ENCODE measurements around the gene CD274. TPM values are rescaled to one million over a fixed set of nuclear protein-coding genes. Genes with fewer than 3 reads are reported as not detected.
A peak's percentile ranks its signal among the peaks of the same experiment; 100 is the strongest.

CD274 gene
- total and polyA plus RNA-seq, 7 experiments from 2014 or later = 2.0 to 38.7 (median 6.6) TPM

DNA sequence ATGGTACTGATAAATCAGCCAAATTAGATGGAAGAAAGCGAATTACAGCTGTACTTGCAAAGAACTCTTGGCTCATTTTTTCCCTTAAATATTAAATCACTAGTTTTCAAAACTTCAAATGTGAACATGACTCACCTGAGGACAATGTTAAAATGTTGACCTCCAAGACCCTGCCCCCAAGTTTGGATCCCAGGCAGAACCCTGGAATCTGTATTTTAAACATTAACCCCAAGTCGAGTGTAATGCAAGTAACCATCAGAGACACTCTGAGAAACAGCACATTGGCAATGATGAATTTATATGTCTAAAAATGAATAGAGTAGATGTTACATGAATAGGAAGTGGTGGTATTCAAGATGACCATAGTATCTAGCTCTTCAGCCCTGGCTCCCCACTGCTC is 2.3 kb upstream of the CD274 start:
- Mint-ChIP-seq H3K4me1 (peaks cover 32 to 54% (median 51%) of the 10 kb centered on the region in 7 donors), H3K27me3 (no peaks in the 10 kb centered on the region), H3K9me3 (peaks cover 0 to 6% (median 0%) of the 10 kb centered on the region in 11 donors), H3K36me3 (peaks cover 0 to 24% (median 0%) of the 10 kb centered on the region in 5 donors), H3K27ac (peak overlapping the region; percentile 31 to 99 (median 84)), H3K4me3 (peak overlapping the region in 2 of 10 donors; percentile 15 to 47)
- H3K9me3 ChIP-seq (ENCODE audit: control insufficient read depth in 2 of 3, low read length in 3 of 3) = no peaks in the 10 kb centered on the region
- CTCF ChIA-PET = interaction anchor here (3.5 kb wide), 1 partner anchor 140 kb away, joined by 83 read pairs; no protein-coding TSS in a partner anchor
- H3K27ac ChIP-seq (ENCODE audit: low read depth, low read length) = no peak overlapping the region
- no peak for DNase-seq
- intact Hi-C loops (cut with micrococcal nuclease) = loop anchor here in 1 of 2 donors (10.0 kb wide), 1 partner anchor 363 kb away; no protein-coding TSS in a partner anchor
- H3K4me3 ChIP-seq (ENCODE audit: low read length) = no peak overlapping the region
- POLR2A ChIA-PET = interaction anchor here (3.1 to 3.6 kb wide), 3 partner anchors 9 to 140 kb away, joined by 23 to 82 read pairs (median 73); partner anchors contain the start of gene PLGRKT
- no peaks in the 10 kb centered on the region for H3K36me3 ChIP-seq (ENCODE audit: control insufficient read depth in 2 of 3, insufficient read depth in 3 of 3, low read length in 3 of 3)
- no peaks in the 10 kb centered on the region for H3K27me3 ChIP-seq (ENCODE audit: control insufficient read depth in 2 of 2, insufficient read depth in 2 of 2, low read length in 2 of 2)
- H3K4me1 ChIP-seq (ENCODE audit: control insufficient read depth in 2 of 2, insufficient read depth in 2 of 2, low read length in 2 of 2) = peaks cover 0 to 11% of the 10 kb centered on the region in 2 donors
- no peak for ATAC-seq

DNA sequence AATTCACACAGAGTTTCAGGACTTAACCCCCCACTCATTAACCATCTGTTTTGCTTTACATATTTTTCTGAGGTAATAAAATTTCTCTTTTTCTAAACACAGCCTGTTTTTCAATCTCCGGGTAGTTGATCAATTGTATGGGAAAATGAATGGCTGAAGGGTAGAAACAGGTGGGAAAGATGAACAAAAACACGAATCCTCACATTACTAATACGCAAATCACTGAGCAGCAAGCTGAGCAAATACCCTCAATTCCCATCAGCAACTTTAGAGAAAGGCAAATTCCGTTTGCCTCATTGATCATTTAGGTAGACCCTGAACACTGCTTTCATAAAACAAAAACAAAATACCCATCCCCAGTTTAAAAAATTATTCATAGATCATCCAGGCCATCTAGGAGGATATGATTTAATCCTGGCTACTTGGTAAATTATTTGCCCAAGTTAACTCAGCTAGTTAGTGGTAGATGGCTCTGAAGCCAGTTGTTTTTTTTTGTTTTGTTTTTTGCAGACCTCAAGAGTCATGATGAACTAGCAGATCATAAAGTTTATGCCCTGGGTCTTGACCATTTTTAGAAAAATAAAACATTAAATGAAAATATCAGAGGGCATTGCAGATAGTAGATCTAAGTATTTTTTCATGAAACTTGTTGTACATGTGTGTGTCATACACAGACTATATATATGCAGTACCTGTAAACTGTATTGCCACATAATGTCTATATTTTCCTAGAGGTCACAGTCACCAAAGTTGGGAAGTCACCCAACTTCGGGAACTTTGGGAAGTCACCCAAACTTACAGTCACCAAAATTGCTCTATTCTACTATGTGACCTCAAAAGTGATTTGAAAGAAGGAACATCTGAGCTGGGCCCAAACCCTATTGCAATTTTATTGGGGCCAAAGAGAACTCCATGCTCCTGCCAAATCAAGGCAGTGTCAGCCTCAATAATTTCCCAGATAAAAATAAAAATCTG is 1.6 kb upstream of the CD274 start:
- intact Hi-C loops (cut with micrococcal nuclease) = loop anchor here in 1 of 2 donors (10.0 kb wide), 1 partner anchor 364 kb away; no protein-coding TSS in a partner anchor
- peak overlapping the region; percentile 94 for H3K27ac ChIP-seq (ENCODE audit: low read depth, low read length)
- ChIA-PET CTCF (interaction anchor here (0.6 to 3.5 kb wide), 8 partner anchors 24 to 461 kb away, joined by 3 to 83 read pairs (median 4); no protein-coding TSS in a partner anchor), POLR2A (interaction anchor here (0.6 to 3.6 kb wide), 9 partner anchors 10 to 179 kb away, joined by 3 to 82 read pairs (median 7); partner anchors contain the start of genes PLGRKT and RIC1)
- no peaks in the 10 kb centered on the region for H3K36me3 ChIP-seq (ENCODE audit: control insufficient read depth in 2 of 3, insufficient read depth in 3 of 3, low read length in 3 of 3)
- DNase-seq (no peak), ATAC-seq (no peak)
- H3K4me1 Mint-ChIP-seq = peaks cover 32 to 61% (median 54%) of the 10 kb centered on the region in 7 donors
- H3K27ac Mint-ChIP-seq = peak overlapping the region; percentile 97 to 99 (median 98)
- peaks cover 0 to 25% (median 0%) of the 10 kb centered on the region in 5 donors for H3K36me3 Mint-ChIP-seq
- peak overlapping the region; percentile 13 to 98 (median 95) for H3K4me3 Mint-ChIP-seq
- H3K9me3 ChIP-seq (ENCODE audit: control insufficient read depth in 2 of 3, low read length in 3 of 3) = no peaks in the 10 kb centered on the region
- no peaks in the 10 kb centered on the region for H3K27me3 ChIP-seq (ENCODE audit: control insufficient read depth in 2 of 2, insufficient read depth in 2 of 2, low read length in 2 of 2)
- H3K4me1 ChIP-seq (ENCODE audit: control insufficient read depth in 2 of 2, insufficient read depth in 2 of 2, low read length in 2 of 2) = peaks cover 0 to 11% of the 10 kb centered on the region in 2 donors
- no peaks in the 10 kb centered on the region for H3K27me3 Mint-ChIP-seq
- peaks cover 0 to 6% (median 0%) of the 10 kb centered on the region in 11 donors for H3K9me3 Mint-ChIP-seq
- peak overlapping the region; percentile 78 for H3K4me3 ChIP-seq (ENCODE audit: low read length)

DNA sequence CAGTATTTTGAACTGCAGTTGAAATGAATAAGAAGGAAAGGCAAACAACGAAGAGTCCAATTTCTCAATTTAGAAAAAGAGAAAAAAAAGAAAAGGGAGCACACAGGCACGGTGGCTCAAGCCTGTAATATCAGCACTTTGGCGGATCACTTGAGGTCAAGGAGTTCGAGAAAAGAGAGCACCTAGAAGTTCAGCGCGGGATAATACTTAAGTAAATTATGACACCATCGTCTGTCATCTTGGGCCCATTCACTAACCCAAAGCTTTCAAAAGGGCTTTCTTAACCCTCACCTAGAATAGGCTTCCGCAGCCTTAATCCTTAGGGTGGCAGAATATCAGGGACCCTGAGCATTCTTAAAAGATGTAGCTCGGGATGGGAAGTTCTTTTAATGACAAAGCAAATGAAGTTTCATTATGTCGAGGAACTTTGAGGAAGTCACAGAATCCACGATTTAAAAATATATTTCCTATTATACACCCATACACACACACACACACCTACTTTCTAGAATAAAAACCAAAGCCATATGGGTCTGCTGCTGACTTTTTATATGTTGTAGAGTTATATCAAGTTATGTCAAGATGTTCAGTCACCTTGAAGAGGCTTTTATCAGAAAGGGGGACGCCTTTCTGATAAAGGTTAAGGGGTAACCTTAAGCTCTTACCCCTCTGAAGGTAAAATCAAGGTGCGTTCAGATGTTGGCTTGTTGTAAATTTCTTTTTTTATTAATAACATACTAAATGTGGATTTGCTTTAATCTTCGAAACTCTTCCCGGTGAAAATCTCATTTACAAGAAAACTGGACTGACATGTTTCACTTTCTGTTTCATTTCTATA is 602 bp upstream of the CD274 start:
- DNase-seq (peak in 1 of 9 donors; percentile 11), ATAC-seq (peak; percentile 5)
- H3K4me3 Mint-ChIP-seq = peak overlapping the region; percentile 92 to 98 (median 95)
- Histone ChIP-seq H3K27me3 (ENCODE audit: control insufficient read depth in 2 of 2, insufficient read depth in 2 of 2, low read length in 2 of 2) (no peaks in the 10 kb centered on the region), H3K9me3 (ENCODE audit: control insufficient read depth in 2 of 3, low read length in 3 of 3) (no peaks in the 10 kb centered on the region), H3K4me3 (ENCODE audit: low read length) (peak overlapping the region; percentile 78), H3K4me1 (ENCODE audit: control insufficient read depth in 2 of 2, insufficient read depth in 2 of 2, low read length in 2 of 2) (peaks cover 0 to 11% of the 10 kb centered on the region in 2 donors), H3K36me3 (ENCODE audit: control insufficient read depth in 2 of 3, insufficient read depth in 3 of 3, low read length in 3 of 3) (no peaks in the 10 kb centered on the region), H3K27ac (ENCODE audit: low read depth, low read length) (peak overlapping the region; percentile 94)
- CTCF ChIA-PET = interaction anchor here (0.6 to 3.5 kb wide), 25 partner anchors 9 to 654 kb away, joined by 3 to 83 read pairs (median 3); partner anchors contain the start of genes PLGRKT and RIC1
- intact Hi-C loops (cut with micrococcal nuclease) = loop anchor here (1.0 to 10.0 kb wide), 20 partner anchors 11 to 1922 kb away; partner anchors contain the start of genes CDC37L1 (in 1 of the 2), ERMP1 (in 1 of the 2), JAK2 (in 1 of the 2) and PDCD1LG2 (in 1 of the 2)
- H3K4me1 Mint-ChIP-seq = peaks cover 32 to 64% (median 54%) of the 10 kb centered on the region in 7 donors
- POLR2A ChIA-PET = interaction anchor here (0.6 to 3.6 kb wide), 30 partner anchors 7 to 1924 kb away, joined by 3 to 82 read pairs (median 4); partner anchors contain the start of genes JAK2, PLGRKT, RFX3 and RIC1
- H3K27ac Mint-ChIP-seq = peak overlapping the region; percentile 97 to 99 (median 98)
- no peaks in the 10 kb centered on the region for H3K27me3 Mint-ChIP-seq
- H3K9me3 Mint-ChIP-seq = peaks cover 0 to 6% (median 0%) of the 10 kb centered on the region in 11 donors
- peaks cover 0 to 24% (median 0%) of the 10 kb centered on the region in 5 donors for H3K36me3 Mint-ChIP-seq

DNA sequence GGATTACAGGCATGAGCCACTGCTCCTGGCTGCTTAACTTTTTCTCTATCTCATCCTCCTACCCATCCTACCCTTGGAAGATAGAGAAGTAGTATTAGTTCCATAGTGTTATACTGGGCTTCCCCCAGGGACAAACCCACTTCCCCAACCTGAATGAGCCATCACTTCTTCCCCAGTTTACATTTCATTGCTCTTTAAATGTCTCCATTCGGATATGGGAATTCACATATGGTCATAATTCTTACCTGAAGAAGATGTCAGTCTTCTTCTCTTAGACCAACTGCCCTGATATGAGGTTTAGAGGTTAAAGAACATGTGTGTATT is 1.9 kb downstream of the CD274 start:
- H3K27me3 Mint-ChIP-seq = no peaks in the 10 kb centered on the region
- DNase-seq = no peak
- ATAC-seq = no peak
- peak overlapping the region in 8 of 9 donors; percentile 3 to 99 (median 87) for H3K27ac Mint-ChIP-seq
- Histone ChIP-seq H3K36me3 (ENCODE audit: control insufficient read depth in 2 of 3, insufficient read depth in 3 of 3, low read length in 3 of 3) (no peaks in the 10 kb centered on the region), H3K4me1 (ENCODE audit: control insufficient read depth in 2 of 2, insufficient read depth in 2 of 2, low read length in 2 of 2) (peaks cover 0 to 11% of the 10 kb centered on the region in 2 donors), H3K27me3 (ENCODE audit: control insufficient read depth in 2 of 2, insufficient read depth in 2 of 2, low read length in 2 of 2) (no peaks in the 10 kb centered on the region), H3K4me3 (ENCODE audit: low read length) (no peak overlapping the region), H3K9me3 (ENCODE audit: control insufficient read depth in 2 of 3, low read length in 3 of 3) (no peaks in the 10 kb centered on the region), H3K27ac (ENCODE audit: low read depth, low read length) (no peak overlapping the region)
- intact Hi-C loops (cut with micrococcal nuclease) = loop anchor here (5.0 to 10.0 kb wide), 7 partner anchors 293 to 1925 kb away; partner anchors contain the start of genes CDC37L1 (in 1 of the 2), ERMP1 (in 1 of the 2), JAK2 (in 1 of the 2) and RFX3 (in 1 of the 2)
- peak overlapping the region; percentile 2 to 98 (median 45) for H3K4me3 Mint-ChIP-seq
- peaks cover 0 to 27% (median 5%) of the 10 kb centered on the region in 5 donors for H3K36me3 Mint-ChIP-seq
- H3K4me1 Mint-ChIP-seq = peaks cover 28 to 69% (median 52%) of the 10 kb centered on the region in 7 donors
- POLR2A ChIA-PET = interaction anchor here (0.7 to 1.4 kb wide), 3 partner anchors 127 to 137 kb away, joined by 3 read pairs; no protein-coding TSS in a partner anchor
- no peaks in the 10 kb centered on the region for H3K9me3 Mint-ChIP-seq
- CTCF ChIA-PET = interaction anchor here (0.7 kb wide), 1 partner anchor 231 kb away, joined by 8 read pairs; no protein-coding TSS in a partner anchor

DNA sequence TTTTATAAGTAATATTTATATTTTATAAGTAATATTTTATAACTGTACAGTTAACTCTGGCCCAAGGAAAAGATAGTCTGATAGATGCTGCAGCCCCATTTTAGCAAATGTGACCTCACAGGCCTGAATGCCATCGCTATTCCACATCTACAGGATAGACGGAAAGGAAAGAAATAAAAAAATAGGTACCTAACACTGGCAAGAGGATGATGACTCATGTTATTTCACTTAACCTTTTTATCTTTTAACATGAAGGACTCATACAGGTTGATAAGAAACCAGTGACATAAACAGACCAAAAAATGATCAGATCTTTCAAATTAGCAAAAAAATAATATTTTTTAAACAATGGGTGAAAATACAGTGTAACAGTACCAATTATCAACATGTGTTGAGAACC is 2.7 kb downstream of the CD274 start:
- intact Hi-C loops (cut with micrococcal nuclease) = loop anchor here (5.0 to 10.0 kb wide), 7 partner anchors 292 to 1926 kb away; partner anchors contain the start of genes CDC37L1 (in 1 of the 2), ERMP1 (in 1 of the 2), JAK2 (in 1 of the 2) and RFX3 (in 1 of the 2)
- CTCF ChIA-PET = no interaction called here
- peaks cover 0 to 11% of the 10 kb centered on the region in 2 donors for H3K4me1 ChIP-seq (ENCODE audit: control insufficient read depth in 2 of 2, insufficient read depth in 2 of 2, low read length in 2 of 2)

More for the DNA sequence above, 2.7 kb downstream of the CD274 start:
- ATAC-seq = no peak
- no peak overlapping the region for H3K4me3 ChIP-seq (ENCODE audit: low read length)
- H3K27me3 ChIP-seq (ENCODE audit: control insufficient read depth in 2 of 2, insufficient read depth in 2 of 2, low read length in 2 of 2) = no peaks in the 10 kb centered on the region
- no peak for DNase-seq
- Mint-ChIP-seq H3K36me3 (peaks cover 0 to 32% (median 12%) of the 10 kb centered on the region in 5 donors), H3K27me3 (no peaks in the 10 kb centered on the region), H3K4me3 (peak overlapping the region in 2 of 10 donors; percentile 37 to 85), H3K4me1 (peaks cover 23 to 69% (median 45%) of the 10 kb centered on the region in 7 donors), H3K27ac (peak overlapping the region in 1 of 9 donors; percentile 80), H3K9me3 (no peaks in the 10 kb centered on the region)
- H3K36me3 ChIP-seq (ENCODE audit: control insufficient read depth in 2 of 3, insufficient read depth in 3 of 3, low read length in 3 of 3) = no peaks in the 10 kb centered on the region
- H3K27ac ChIP-seq (ENCODE audit: low read depth, low read length) = no peak overlapping the region
- POLR2A ChIA-PET = interaction anchor here (1.3 to 1.4 kb wide), 2 partner anchors 134 to 136 kb away, joined by 3 read pairs; no protein-coding TSS in a partner anchor
- H3K9me3 ChIP-seq (ENCODE audit: control insufficient read depth in 2 of 3, low read length in 3 of 3) = no peaks in the 10 kb centered on the region

Measured in naive thymus-derived CD4-positive, alpha-beta T cell (primary cell).